Endothelial cell (in vitro differentiated cells): ENCODE results near the gene CENPV. TPM values are rescaled to one million over a fixed set of nuclear protein-coding genes. Genes with fewer than 3 reads are reported as not detected.
"Not testable (repeated sequence)": the region's sequence is repeated elsewhere in the genome, so short reads cannot be mapped to it uniquely, and the experiment has no call there.

Source experiments
- DNase-seq: peaks from one replicate; pipeline ENCODE4 v3.0.0; 2021; ENCODE audit warnings: low spot score
- H3K27ac Mint-ChIP-seq: one replicate; pipeline ENCODE4 v1.8.0; 2021; ENCODE audit warnings: mixed read lengths, inconsistent platforms; ENCODE audit not compliant: unreplicated experiment
- H3K27me3 Mint-ChIP-seq: one replicate; pipeline ENCODE4 v1.8.0; 2021; ENCODE audit warnings: mild to moderate bottlenecking, moderate library complexity, mixed read lengths, inconsistent platforms; ENCODE audit not compliant: unreplicated experiment
- H3K36me3 Mint-ChIP-seq: one replicate; pipeline ENCODE4 v1.8.0; 2021; ENCODE audit warnings: mild to moderate bottlenecking, low read depth, mixed read lengths, inconsistent platforms; ENCODE audit not compliant: unreplicated experiment
- H3K4me1 Mint-ChIP-seq: one replicate; pipeline ENCODE4 v1.8.0; 2021; ENCODE audit warnings: mild to moderate bottlenecking, mixed read lengths, inconsistent platforms; ENCODE audit not compliant: unreplicated experiment
- H3K4me3 Mint-ChIP-seq: one replicate; pipeline ENCODE4 v1.8.0; 2021; ENCODE audit warnings: mild to moderate bottlenecking, mixed read lengths, inconsistent platforms; ENCODE audit not compliant: unreplicated experiment
- H3K9me3 Mint-ChIP-seq: one replicate; pipeline ENCODE4 v1.8.0; 2021; ENCODE audit warnings: mixed read lengths, inconsistent platforms; ENCODE audit not compliant: unreplicated experiment
- CTCF ChIP-seq: fragments of 200-600 bp; sonication (generic); IDR thresholded peaks from one replicate; pipeline ENCODE4 v1.5.0; 2021; ENCODE audit warnings: antibody characterized with exemption; ENCODE audit not compliant: unreplicated experiment
- total RNA-seq: library from RNA; stranded (reverse); fragmentation: NEBNext Ultra II Directional; extraction: Animal tissue kit (Norgen Biotek cat#: 25700); gene quantifications from one replicate; pipeline ENCODE4 v1.2.1, GENCODE V29; 2021; ENCODE audit not compliant: unreplicated experiment

CENPV gene
- total RNA-seq, 1 donor from 2014 or later, result 11.4 TPM

GRCh38 chr17:16301963-16302855, 51.1 kb downstream of the CENPV start:
- no peak for DNase-seq
- H3K27ac Mint-ChIP-seq, result no peak overlapping the region
- no peak for TF ChIP-seq CTCF
- peaks cover 7% of the 10 kb centered on the region for H3K36me3 Mint-ChIP-seq
- no peaks in the 10 kb centered on the region for H3K27me3 Mint-ChIP-seq
- H3K4me1 Mint-ChIP-seq, result peaks cover 9% of the 10 kb centered on the region
- H3K4me3 Mint-ChIP-seq, result no peak overlapping the region
- H3K9me3 Mint-ChIP-seq, result no peaks in the 10 kb centered on the region

GRCh38 chr17:16300554-16300953, 52.7 kb downstream of the CENPV start:
- Mint-ChIP-seq H3K4me3 (no peak overlapping the region), H3K27ac (no peak overlapping the region), H3K27me3 (no peaks in the 10 kb centered on the region), H3K36me3 (peaks cover 7% of the 10 kb centered on the region), H3K9me3 (no peaks in the 10 kb centered on the region), H3K4me1 (peaks cover 12% of the 10 kb centered on the region)
- no peak for TF ChIP-seq CTCF
- no peak for DNase-seq

GRCh38 chr17:16298140-16298662, 55.1 kb downstream of the CENPV start:
- Mint-ChIP-seq H3K4me1 (peaks cover 15% of the 10 kb centered on the region), H3K36me3 (peaks cover 10% of the 10 kb centered on the region), H3K27ac (no peak overlapping the region), H3K27me3 (no peaks in the 10 kb centered on the region), H3K4me3 (no peak overlapping the region), H3K9me3 (no peaks in the 10 kb centered on the region)
- DNase-seq, result no peak
- no peak for TF ChIP-seq CTCF

GRCh38 chr17:16297367-16298139, 55.7 kb downstream of the CENPV start:
- H3K27ac Mint-ChIP-seq, result no peak overlapping the region
- H3K9me3 Mint-ChIP-seq, result no peaks in the 10 kb centered on the region
- no peak for DNase-seq
- H3K4me3 Mint-ChIP-seq, result no peak overlapping the region
- TF ChIP-seq CTCF, result no peak
- H3K27me3 Mint-ChIP-seq, result no peaks in the 10 kb centered on the region
- peaks cover 10% of the 10 kb centered on the region for H3K36me3 Mint-ChIP-seq
- peaks cover 15% of the 10 kb centered on the region for H3K4me1 Mint-ChIP-seq

DNA sequence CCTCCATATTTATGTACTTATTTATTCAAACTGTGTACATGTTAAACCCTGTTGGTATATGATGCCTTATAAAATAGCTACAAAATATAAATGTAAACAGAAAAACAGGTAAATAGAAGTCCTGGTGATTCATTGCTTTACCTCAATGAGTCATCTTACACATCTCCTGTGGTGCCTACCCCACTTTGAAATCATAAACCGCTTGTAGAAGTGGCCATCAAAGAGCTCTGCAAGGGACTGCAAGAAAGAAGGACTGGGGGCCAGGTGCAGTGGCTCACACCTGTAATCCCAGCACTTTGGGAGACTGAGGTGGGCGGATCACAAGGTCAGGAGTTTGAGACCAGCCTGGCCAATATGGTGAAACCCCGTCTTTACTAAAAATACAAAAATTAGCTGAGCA, 57.2 kb downstream of the CENPV start:
- H3K4me1 Mint-ChIP-seq, result peaks cover 15% of the 10 kb centered on the region
- not testable (repeated sequence) for H3K4me3 Mint-ChIP-seq, H3K27me3 Mint-ChIP-seq, H3K36me3 Mint-ChIP-seq, H3K27ac Mint-ChIP-seq, DNase-seq, H3K9me3 Mint-ChIP-seq
